Activated naive CD4-positive, alpha-beta T cell treated with anti-CD3 and anti-CD28 coated beads, Interleukin-2, amount 10 ng/mL, durations not matched to agents 7 days and 5 days (primary cell): ENCODE data around the gene ZMYND11.

Source experiments
- CTCF ChIA-PET: fragments of 350-600 bp; sonication (Branson Sonifier 250); formaldehyde crosslinking; loops from one replicate; lab custom pipeline; 2021; ENCODE audit warnings: antibody characterized with exemption; lab: Charles Lee
- DNase-seq: peaks from one replicate; pipeline ENCODE4 v3.0.0-alpha.2; 2020
- H3K27ac Mint-ChIP-seq: one replicate; pipeline ENCODE4 v1.8.0; 2021; ENCODE audit warnings: mild to moderate bottlenecking, moderate library complexity, mixed read lengths
- H3K27me3 Mint-ChIP-seq: one replicate; pipeline ENCODE4 v1.8.0; 2021; ENCODE audit warnings: mild to moderate bottlenecking, mixed read lengths
- H3K36me3 Mint-ChIP-seq: one replicate; pipeline ENCODE4 v1.8.0; 2021; ENCODE audit warnings: mixed read lengths
- H3K4me1 Mint-ChIP-seq: one replicate; pipeline ENCODE4 v1.8.0; 2021; ENCODE audit warnings: mixed read lengths
- H3K4me3 Mint-ChIP-seq: one replicate; pipeline ENCODE4 v1.8.0; 2021; ENCODE audit warnings: mild to moderate bottlenecking, moderate library complexity, mixed read lengths
- H3K9me3 Mint-ChIP-seq: one replicate; pipeline ENCODE4 v1.8.0; 2021; ENCODE audit warnings: mixed read lengths

Gene ZMYND11

GRCh38 chr10:232061-232460 lies 96.8 kb downstream of the ZMYND11 start:
- DNase-seq, result no peak
- Mint-ChIP-seq H3K4me1 (peaks cover 12% of the 10 kb centered on the region), H3K27ac (no peak overlapping the region), H3K9me3 (no peaks in the 10 kb centered on the region), H3K36me3 (no peaks in the 10 kb centered on the region), H3K4me3 (no peak overlapping the region), H3K27me3 (no peaks in the 10 kb centered on the region)
- CTCF ChIA-PET, result interaction anchor here (2.3 kb wide), 1 partner anchor 10 kb away, joined by 9 read pairs; no protein-coding TSS in a partner anchor

DNA sequence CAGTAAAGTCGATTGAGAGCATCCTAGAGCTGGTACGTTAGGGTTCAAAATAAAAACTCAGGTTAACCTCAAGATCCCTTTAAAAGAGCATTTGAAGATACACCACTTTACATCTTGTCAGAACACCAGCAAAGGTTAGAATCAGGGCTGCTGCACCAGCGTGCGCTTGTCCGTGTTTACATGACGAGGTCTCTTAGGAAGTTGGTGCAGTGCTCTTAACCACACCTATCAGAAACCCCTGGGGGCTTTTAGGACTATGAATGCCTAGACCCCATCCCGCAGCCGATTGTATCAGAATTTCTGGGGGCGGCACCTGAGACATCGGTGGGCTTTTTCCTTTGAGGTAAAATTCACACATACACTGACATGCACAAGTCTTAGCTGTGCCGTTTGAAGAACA lies 97.6 kb downstream of the ZMYND11 start:
- H3K27me3 Mint-ChIP-seq, result no peaks in the 10 kb centered on the region
- CTCF ChIA-PET, result interaction anchor here (2.3 kb wide), 1 partner anchor 9 kb away, joined by 9 read pairs; no protein-coding TSS in a partner anchor
- no peak overlapping the region for H3K4me3 Mint-ChIP-seq
- no peak overlapping the region for H3K27ac Mint-ChIP-seq
- H3K4me1 Mint-ChIP-seq, result peaks cover 12% of the 10 kb centered on the region
- no peaks in the 10 kb centered on the region for H3K9me3 Mint-ChIP-seq
- no peaks in the 10 kb centered on the region for H3K36me3 Mint-ChIP-seq
- DNase-seq, result no peak

DNA sequence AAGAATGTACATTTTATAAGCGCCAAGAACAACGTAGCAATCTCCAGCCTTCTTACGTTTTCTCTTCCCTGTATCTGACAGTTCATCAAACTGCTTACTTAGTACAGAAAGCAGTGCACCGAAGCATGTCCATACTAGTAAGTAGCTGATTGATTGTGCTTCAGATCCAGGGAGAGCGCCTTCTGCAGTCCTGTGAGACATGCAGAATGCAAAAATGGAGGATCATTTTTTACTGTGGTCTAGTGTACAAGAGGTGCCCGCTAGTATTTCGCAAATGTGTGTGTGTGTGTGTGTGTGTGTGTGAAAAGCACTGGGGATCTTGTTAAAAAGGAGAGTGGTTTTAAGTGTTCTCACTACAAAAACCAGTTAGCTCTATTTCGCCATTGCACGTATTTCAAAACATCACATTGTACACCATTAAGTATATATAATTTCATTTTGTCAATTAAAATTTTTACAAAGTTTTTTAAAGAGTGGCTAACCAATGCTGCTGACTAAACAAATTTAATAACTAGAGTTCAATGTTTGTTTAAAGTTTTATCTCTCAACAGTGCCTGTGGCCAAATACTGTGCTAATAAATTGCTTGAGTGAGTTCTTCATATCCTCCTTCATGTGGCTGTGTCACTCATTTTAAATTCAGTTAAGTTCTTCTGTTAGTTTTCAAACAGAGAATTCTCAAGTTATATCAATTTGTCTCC lies 99.6 kb downstream of the ZMYND11 start:
- CTCF ChIA-PET, result no interaction called here
- no peak for DNase-seq
- Mint-ChIP-seq H3K36me3 (peaks cover 6% of the 10 kb centered on the region), H3K4me3 (no peak overlapping the region), H3K27me3 (no peaks in the 10 kb centered on the region), H3K27ac (no peak overlapping the region), H3K4me1 (peaks cover 7% of the 10 kb centered on the region), H3K9me3 (no peaks in the 10 kb centered on the region)

- no peak for DNase-seq
- Mint-ChIP-seq H3K27ac (no peak overlapping the region), H3K9me3 (no peaks in the 10 kb centered on the region), H3K36me3 (peaks cover 6% of the 10 kb centered on the region), H3K27me3 (no peaks in the 10 kb centered on the region), H3K4me3 (no peak overlapping the region), H3K4me1 (peaks cover 7% of the 10 kb centered on the region)
- CTCF ChIA-PET, result no interaction called here
Measured at GRCh38 chr10:235915-236314, 100.7 kb downstream of the ZMYND11 start.

DNA sequence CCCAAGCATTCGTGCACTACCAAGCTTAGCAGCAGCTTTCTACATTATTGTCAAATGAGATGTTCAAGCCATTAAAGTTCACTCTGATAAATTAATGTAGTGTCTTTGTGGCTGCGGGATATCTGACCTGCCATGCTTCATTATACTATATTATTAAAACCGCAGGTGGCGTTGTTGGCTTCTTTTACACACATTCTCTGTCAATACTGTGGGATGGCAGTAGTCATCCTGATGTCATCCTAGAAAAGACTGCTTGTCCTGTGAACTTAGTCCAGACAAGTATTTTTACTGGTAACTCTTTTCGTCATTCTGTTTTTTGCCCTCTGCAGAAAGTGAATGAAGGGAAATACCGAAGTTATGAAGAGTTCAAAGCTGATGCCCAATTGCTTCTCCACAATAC lies 103.9 kb downstream of the ZMYND11 start:
- no peaks in the 10 kb centered on the region for H3K27me3 Mint-ChIP-seq
- CTCF ChIA-PET, result no interaction called here
- DNase-seq, result no peak
- H3K4me1 Mint-ChIP-seq, result peaks cover 7% of the 10 kb centered on the region
- no peaks in the 10 kb centered on the region for H3K9me3 Mint-ChIP-seq
- H3K36me3 Mint-ChIP-seq, result peaks cover 9% of the 10 kb centered on the region
- H3K4me3 Mint-ChIP-seq, result no peak overlapping the region
- H3K27ac Mint-ChIP-seq, result no peak overlapping the region

GRCh38 chr10:241451-241850 lies 106.2 kb downstream of the ZMYND11 start:
- H3K27ac Mint-ChIP-seq, result no peak overlapping the region
- H3K9me3 Mint-ChIP-seq, result no peaks in the 10 kb centered on the region
- CTCF ChIA-PET, result interaction anchor here (2.1 kb wide), 1 partner anchor 10 kb away, joined by 9 read pairs; no protein-coding TSS in a partner anchor
- no peaks in the 10 kb centered on the region for H3K4me1 Mint-ChIP-seq
- H3K27me3 Mint-ChIP-seq, result no peaks in the 10 kb centered on the region
- peaks cover 13% of the 10 kb centered on the region for H3K36me3 Mint-ChIP-seq
- no peak overlapping the region for H3K4me3 Mint-ChIP-seq
- DNase-seq, result no peak

- Mint-ChIP-seq H3K9me3 (no peaks in the 10 kb centered on the region), H3K27ac (no peak overlapping the region), H3K36me3 (peaks cover 19% of the 10 kb centered on the region), H3K4me1 (no peaks in the 10 kb centered on the region), H3K27me3 (no peaks in the 10 kb centered on the region), H3K4me3 (no peak overlapping the region)
- CTCF ChIA-PET, result interaction anchor here (2.1 kb wide), 1 partner anchor 10 kb away, joined by 9 read pairs; no protein-coding TSS in a partner anchor
- no peak for DNase-seq
Measured at GRCh38 chr10:241966-242643, 106.8 kb downstream of the ZMYND11 start.

DNA sequence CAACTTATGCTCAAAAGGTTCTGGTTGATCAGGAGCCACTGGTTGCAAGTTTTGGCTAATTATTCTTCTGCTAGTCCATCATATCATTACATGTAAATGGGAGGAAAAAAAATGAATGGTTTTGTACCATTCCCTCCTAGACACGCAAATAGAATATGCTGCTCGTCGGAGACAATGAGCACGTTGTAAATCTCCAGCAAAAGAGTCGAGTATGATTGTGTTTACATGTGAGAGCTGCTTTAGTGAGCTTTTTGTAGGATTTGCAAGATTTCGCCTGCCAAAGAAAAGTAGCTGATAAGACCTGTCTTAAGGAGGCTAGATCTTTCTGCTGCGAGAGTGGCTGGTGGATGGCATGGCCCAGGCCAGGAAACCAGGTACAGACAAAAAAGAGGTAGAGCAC lies 109.0 kb downstream of the ZMYND11 start:
- CTCF ChIA-PET, result interaction anchor here (1.2 kb wide), 1 partner anchor 22 kb away, joined by 3 read pairs; no protein-coding TSS in a partner anchor
- Mint-ChIP-seq H3K27ac (no peak overlapping the region), H3K4me3 (no peak overlapping the region), H3K36me3 (peaks cover 28% of the 10 kb centered on the region), H3K27me3 (no peaks in the 10 kb centered on the region), H3K9me3 (no peaks in the 10 kb centered on the region), H3K4me1 (no peaks in the 10 kb centered on the region)
- DNase-seq, result no peak

GRCh38 chr10:246431-246830 lies 111.2 kb downstream of the ZMYND11 start:
- CTCF ChIA-PET, result no interaction called here
- no peak overlapping the region for H3K27ac Mint-ChIP-seq
- peaks cover 40% of the 10 kb centered on the region for H3K36me3 Mint-ChIP-seq
- no peak for DNase-seq
- no peaks in the 10 kb centered on the region for H3K9me3 Mint-ChIP-seq
- no peaks in the 10 kb centered on the region for H3K4me1 Mint-ChIP-seq
- no peak overlapping the region for H3K4me3 Mint-ChIP-seq
- H3K27me3 Mint-ChIP-seq, result no peaks in the 10 kb centered on the region

- H3K27me3 Mint-ChIP-seq, result no peaks in the 10 kb centered on the region
- H3K9me3 Mint-ChIP-seq, result no peaks in the 10 kb centered on the region
- peaks cover 41% of the 10 kb centered on the region for H3K36me3 Mint-ChIP-seq
- DNase-seq, result no peak
- CTCF ChIA-PET, result interaction anchor here (1.3 kb wide), 1 partner anchor 17 kb away, joined by 3 read pairs; no protein-coding TSS in a partner anchor
- no peaks in the 10 kb centered on the region for H3K4me1 Mint-ChIP-seq
- H3K4me3 Mint-ChIP-seq, result no peak overlapping the region
- no peak overlapping the region for H3K27ac Mint-ChIP-seq
Measured at GRCh38 chr10:247480-247879, 112.2 kb downstream of the ZMYND11 start.

DNA sequence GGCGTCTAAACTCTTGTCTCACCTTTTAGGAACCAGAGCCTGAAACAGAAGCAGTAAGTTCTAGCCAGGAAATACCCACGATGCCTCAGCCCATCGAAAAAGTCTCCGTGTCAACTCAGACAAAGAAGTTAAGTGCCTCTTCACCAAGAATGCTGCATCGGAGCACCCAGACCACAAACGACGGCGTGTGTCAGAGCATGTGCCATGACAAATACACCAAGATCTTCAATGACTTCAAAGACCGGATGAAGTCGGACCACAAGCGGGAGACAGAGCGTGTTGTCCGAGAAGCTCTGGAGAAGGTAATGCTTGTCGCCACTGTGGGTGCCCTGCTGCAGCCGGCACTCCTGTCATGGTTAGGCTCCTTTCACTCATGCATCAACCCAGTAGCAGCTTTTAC lies 113.1 kb downstream of the ZMYND11 start:
- peaks cover 41% of the 10 kb centered on the region for H3K36me3 Mint-ChIP-seq

DNA sequence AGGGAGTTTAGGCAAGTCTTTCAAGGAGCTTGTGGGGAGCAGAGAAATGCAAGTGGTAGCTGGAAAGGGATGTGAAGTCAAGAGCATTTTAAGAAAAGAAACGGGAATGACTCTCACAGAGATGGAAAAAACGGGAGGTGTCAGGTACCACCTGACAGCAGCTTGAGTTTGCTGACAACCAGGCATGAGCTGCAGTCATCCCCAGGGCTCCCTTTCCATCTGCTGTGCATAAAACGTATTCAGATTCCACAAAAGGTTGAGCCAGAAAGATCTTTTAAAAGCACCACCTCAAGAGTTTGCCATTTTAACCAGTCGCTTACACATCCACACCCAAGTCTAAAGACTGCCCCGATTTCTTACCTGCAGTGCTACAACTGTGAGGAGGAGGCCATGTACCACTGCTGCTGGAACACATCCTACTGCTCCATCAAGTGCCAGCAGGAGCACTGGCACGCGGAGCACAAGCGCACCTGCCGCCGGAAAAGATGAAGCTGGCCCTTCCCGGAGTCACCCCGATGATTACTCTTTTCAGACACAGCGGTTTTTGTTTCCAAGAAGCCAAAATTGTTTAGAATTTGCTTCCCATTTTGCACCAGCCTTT lies 116.8 kb downstream of the ZMYND11 start:
- DNase-seq, result no peak
- no peaks in the 10 kb centered on the region for H3K4me1 Mint-ChIP-seq
- peaks cover 37% of the 10 kb centered on the region for H3K36me3 Mint-ChIP-seq
- no peaks in the 10 kb centered on the region for H3K27me3 Mint-ChIP-seq
- no peaks in the 10 kb centered on the region for H3K9me3 Mint-ChIP-seq
- CTCF ChIA-PET, result no interaction called here
- H3K4me3 Mint-ChIP-seq, result no peak overlapping the region
- H3K27ac Mint-ChIP-seq, result no peak overlapping the region

More for the DNA sequence above, 113.1 kb downstream of the ZMYND11 start:
- DNase-seq, result no peak
- CTCF ChIA-PET, result interaction anchor here (1.3 kb wide), 1 partner anchor 17 kb away, joined by 3 read pairs; no protein-coding TSS in a partner anchor
- Mint-ChIP-seq H3K27ac (no peak overlapping the region), H3K4me3 (no peak overlapping the region), H3K27me3 (no peaks in the 10 kb centered on the region), H3K4me1 (no peaks in the 10 kb centered on the region), H3K9me3 (no peaks in the 10 kb centered on the region)

- no peak overlapping the region for H3K4me3 Mint-ChIP-seq
- no peaks in the 10 kb centered on the region for H3K9me3 Mint-ChIP-seq
- CTCF ChIA-PET, result no interaction called here
- H3K27ac Mint-ChIP-seq, result no peak overlapping the region
- DNase-seq, result no peak
- H3K27me3 Mint-ChIP-seq, result no peaks in the 10 kb centered on the region
- peaks cover 3% of the 10 kb centered on the region for H3K36me3 Mint-ChIP-seq
- peaks cover 2% of the 10 kb centered on the region for H3K4me1 Mint-ChIP-seq
Measured at GRCh38 chr10:260819-261429, 125.7 kb downstream of the ZMYND11 start.
